Activated CD8-positive, alpha-beta memory T cell treated with anti-CD3 and anti-CD28 coated beads for 1 hour (primary cell): ENCODE data around the gene IGLON5.

Experiments
- DNase-seq, 2 donors: peaks; one replicate each; pipeline ENCODE4 v3.0.0-alpha.2; 2020; ENCODE audit warnings: low read depth in 1 of 2; ENCODE audit errors: extremely low read depth in 1 of 2

IGLON5 gene

GRCh38 chr19:51311351-51312257, at the start of gene IGLON5:
Gene IGLON5, plus strand, starts transcription at chr19:51311644. Its CDS starts 204 bp downstream, at chr19:51311848.
- no peak for DNase-seq

- no peak for DNase-seq
Measured at GRCh38 chr19:51263808-51264207, 47.6 kb upstream of the IGLON5 start.

- DNase-seq = no peak
Measured at GRCh38 chr19:51271067-51271466, 40.4 kb upstream of the IGLON5 start.

GRCh38 chr19:51272183-51272810, 39.1 kb upstream of the IGLON5 start:
- DNase-seq = no peak

GRCh38 chr19:51274049-51274770, 37.2 kb upstream of the IGLON5 start:
- DNase-seq = no peak

GRCh38 chr19:51277112-51277511, 34.3 kb upstream of the IGLON5 start:
- DNase-seq = no peak

GRCh38 chr19:51282335-51282734, 29.1 kb upstream of the IGLON5 start:
- DNase-seq = no peak

GRCh38 chr19:51285682-51286081, 25.8 kb upstream of the IGLON5 start:
- DNase-seq = no peak

- no peak for DNase-seq
Measured at GRCh38 chr19:51289635-51290034, 21.8 kb upstream of the IGLON5 start.

GRCh38 chr19:51292971-51293370, 18.5 kb upstream of the IGLON5 start:
- DNase-seq = no peak

GRCh38 chr19:51293571-51294210, 17.8 kb upstream of the IGLON5 start:
- no peak for DNase-seq

- no peak for DNase-seq
Measured at GRCh38 chr19:51294211-51294976, 17.1 kb upstream of the IGLON5 start.

GRCh38 chr19:51294977-51295375, 16.5 kb upstream of the IGLON5 start:
- no peak for DNase-seq

GRCh38 chr19:51295382-51296126, 15.9 kb upstream of the IGLON5 start:
- DNase-seq = no peak

GRCh38 chr19:51296336-51297093, 14.9 kb upstream of the IGLON5 start:
- DNase-seq = no peak

GRCh38 chr19:51297406-51297805, 14.0 kb upstream of the IGLON5 start:
- DNase-seq = no peak

GRCh38 chr19:51301266-51301665, 10.2 kb upstream of the IGLON5 start:
- DNase-seq = no peak

- no peak for DNase-seq
Measured at GRCh38 chr19:51305479-51305878, 6.0 kb upstream of the IGLON5 start.

GRCh38 chr19:51316688-51317087, 5.2 kb downstream of the IGLON5 start:
- no peak for DNase-seq
